ENCODE data around the gene VPS26B. TPM values are rescaled to one million over a fixed set of nuclear protein-coding genes. Genes with fewer than 3 reads are reported as not detected.

The VPS26B gene
- total and polyA plus RNA-seq, 9 of the 15 experiments (the other 6 are each of a cell fraction or from before 2014, with no cell fraction given) = 3.5 to 43.3 (median 27.4) TPM

DNA sequence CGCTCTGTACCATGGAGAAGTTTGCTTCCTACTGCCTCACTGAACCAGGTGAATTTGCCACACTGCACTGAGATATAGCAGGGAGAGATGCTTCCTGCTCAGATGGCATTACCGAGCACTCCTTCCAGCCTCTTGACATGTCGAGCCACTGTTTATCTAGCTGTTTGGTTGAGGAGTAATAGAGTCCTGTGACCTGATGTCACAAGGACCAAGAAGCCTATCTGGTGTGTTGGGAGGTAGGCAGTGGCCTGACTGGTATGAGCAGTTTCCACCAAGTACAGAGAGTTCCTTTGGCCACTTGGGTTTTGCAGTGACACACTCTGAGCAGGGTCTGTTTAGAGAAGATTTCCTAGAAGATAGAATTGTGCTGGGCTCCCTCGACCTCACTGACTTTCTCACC, 34.1 kb downstream of the VPS26B start (continued):
- no peak for TF ChIP-seq ZMIZ1 (IDR thresholded peaks at IDR 0.05; ENCODE audit: low read depth in 2 of 2, low read length in 2 of 2)
- no peak for TF ChIP-seq RREB1 (CRISPR knock-in tag; IDR thresholded peaks at IDR 0.05)
- TF ChIP-seq FOXK1 (CRISPR knock-in tag; IDR thresholded peaks at IDR 0.05; ENCODE audit: borderline replicate concordance) = no peak
- no peak for TF ChIP-seq TCF7 (IDR thresholded peaks at IDR 0.05; ENCODE audit: borderline replicate concordance)
- no peak for TF ChIP-seq HNRNPH1 (optimal IDR thresholded peaks at IDR 0.05; ENCODE audit: low read depth, low read length)
- TF ChIP-seq GABPB2 (CRISPR knock-in tag; conservative IDR thresholded peaks at IDR 0.05) = no peak

Measured in K562 (cell line).